HG03066 (cell line): Measurements from ENCODE around the gene GGTLC3.
A peak's percentile ranks its signal among the peaks of the same experiment; 100 is the strongest.
"Not testable (repeated sequence)": the region's sequence is repeated elsewhere in the genome, so short reads cannot be mapped to it uniquely, and the experiment has no call there.

Source experiments
- ATAC-seq: cut with Tn5 transposase; IDR thresholded peaks from one replicate; pipeline ENCODE4 v1.9.1; 2021; ENCODE audit warnings: low read depth; ENCODE audit not compliant: unreplicated experiment

Gene GGTLC3

DNA sequence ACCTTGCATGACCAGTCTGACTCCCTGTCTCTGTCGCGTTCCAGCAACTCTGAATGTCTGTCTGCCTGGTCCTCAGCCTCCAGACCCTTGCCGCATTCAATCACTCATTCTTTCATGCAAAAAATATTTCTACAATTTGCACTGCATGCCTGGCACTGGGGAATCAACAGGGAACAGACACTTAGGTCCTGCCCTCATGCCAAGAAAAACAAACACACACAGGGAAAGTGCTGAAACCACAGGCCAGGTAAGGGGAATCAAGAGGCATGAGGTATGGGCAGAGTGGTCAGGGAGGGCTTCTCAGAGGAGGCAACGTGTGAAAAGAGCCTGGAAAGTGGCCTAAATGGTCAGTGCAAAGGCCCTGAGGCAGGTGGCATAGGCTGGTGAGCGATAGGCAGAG is at the start of gene GGTLC3:
Gene GGTLC3, minus strand, starts transcription at position 101 of the 400 bp plus-strand sequence. CDS start 264 bp downstream, outside the sequence.
- ATAC-seq = not testable (repeated sequence)

DNA sequence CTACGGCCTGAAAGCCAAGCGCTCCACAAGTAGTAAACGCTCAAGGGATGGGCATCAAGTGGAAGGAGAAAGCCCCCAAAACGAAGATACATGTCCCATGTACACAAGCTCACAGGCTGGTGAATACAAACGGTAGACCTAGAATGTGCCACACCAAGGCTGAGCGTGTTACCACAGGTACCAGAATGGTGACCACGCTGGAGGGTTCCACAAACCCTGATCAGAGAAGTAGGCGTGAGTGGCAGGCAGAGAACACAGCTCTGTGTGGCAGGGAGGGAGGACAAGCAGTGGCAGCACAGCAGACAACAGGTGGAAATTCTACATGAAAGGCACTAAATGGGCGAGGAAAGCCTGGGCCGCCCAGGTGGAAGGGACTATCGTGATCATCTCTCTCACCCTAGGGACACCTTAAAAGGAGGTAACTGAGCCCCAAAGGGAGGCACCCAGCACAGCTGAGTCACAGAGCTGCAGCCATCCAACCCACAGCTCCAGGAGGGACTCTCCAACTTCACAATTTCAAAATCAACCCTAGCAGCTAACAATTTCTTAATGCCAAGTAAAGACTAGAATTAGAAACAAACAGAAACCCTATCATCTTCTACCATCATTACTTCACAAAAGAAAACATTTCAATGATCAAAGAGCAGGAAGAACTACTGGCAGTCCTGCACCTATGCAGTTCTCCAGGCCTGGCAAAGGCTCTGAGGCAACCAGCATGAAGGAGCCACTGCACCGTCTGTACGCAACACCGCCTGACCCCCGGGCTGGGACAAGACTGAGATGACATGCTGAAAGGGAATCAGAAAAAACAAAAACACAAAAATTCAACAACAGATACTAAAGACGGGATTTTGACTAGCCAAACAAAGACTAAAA is 42.4 kb upstream of the GGTLC3 start:
- not testable (repeated sequence) for ATAC-seq

DNA sequence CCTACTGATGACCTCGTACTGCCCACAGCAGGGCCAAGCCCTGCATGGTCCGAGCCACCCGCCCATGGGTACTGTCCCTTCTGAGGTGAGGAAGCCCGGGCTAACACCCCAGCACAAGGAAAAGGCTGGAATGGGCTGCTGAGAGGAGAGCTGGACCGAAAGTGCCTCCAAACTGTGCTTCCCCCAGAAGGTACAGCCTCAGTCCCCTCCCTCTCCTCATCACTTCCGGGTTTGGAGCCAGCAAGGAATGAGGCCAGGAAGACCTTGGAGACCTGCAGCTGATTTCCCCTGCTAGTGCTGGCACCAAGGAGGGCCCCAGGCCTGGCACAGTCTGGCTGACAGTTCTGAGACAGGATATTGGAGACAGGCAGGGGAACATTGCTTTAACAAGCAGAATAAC is 41.0 kb upstream of the GGTLC3 start:
- not testable (repeated sequence) for ATAC-seq

DNA sequence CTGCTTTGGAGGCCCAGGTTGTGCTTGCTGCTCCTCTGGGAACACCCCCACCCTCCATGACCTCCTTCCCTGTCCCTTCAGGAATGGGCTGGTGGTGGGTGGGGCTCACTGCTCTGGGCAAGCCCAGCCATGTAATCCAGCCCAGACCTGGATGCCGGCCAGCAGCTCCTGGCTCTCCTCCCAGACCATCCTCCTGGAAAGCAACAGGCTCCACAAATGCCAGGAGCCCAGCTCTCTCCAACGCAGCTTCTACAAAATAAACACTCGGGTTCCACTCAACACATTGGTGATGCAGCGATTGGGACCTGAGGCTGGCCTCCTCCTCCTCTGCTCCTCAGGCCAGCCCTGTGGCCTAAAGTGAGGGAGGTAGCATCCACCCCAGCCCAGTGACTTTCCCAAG is 40.6 kb upstream of the GGTLC3 start:
- ATAC-seq = not testable (repeated sequence)

DNA sequence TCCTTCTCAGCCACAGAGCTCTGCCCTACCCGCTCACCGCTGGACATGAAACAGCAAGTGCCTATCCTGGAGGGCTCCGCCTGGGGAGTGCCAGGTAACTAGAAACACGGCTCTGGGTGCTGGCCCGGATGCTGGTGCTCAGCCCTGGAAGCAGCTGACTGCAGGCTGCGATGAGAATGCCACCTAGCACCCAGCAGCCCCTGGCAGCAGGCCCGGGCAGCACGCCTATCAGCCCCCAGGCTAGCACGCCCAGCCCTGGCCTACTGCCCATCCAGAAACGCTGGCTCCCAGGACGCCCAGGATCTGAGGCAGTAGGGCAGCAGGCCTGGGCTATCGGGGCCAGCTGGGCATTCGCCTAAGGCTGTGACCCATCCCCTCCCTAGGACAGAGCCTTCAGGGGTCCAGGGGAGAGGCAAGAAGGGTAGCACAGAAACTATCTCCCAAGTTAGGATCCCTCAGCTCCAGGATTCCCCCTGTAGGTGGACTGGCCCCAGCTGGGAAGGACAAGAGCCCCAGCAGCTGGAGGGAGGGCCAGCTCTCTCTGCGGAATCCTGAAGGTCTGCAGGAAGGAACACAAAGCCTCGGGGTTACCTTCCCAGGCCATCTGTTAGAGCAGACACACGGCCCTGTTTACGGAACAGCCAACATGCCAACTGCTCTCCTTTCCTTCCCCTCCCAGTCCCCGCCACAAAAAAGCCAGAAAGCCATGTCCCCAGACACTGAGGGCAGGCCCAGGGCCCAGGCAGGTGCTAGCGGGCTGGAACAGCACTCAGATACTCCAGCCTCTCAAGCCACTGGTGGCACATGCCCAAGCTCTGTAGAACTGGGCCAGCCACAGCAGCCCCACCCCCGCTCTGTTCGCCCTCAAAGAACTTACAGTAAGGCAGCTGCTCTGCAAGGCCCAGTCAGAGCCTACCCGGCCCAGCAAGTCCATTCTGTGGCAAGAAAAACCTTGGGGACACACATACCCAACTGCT is 36.6 kb upstream of the GGTLC3 start:
- ATAC-seq = not testable (repeated sequence)

DNA sequence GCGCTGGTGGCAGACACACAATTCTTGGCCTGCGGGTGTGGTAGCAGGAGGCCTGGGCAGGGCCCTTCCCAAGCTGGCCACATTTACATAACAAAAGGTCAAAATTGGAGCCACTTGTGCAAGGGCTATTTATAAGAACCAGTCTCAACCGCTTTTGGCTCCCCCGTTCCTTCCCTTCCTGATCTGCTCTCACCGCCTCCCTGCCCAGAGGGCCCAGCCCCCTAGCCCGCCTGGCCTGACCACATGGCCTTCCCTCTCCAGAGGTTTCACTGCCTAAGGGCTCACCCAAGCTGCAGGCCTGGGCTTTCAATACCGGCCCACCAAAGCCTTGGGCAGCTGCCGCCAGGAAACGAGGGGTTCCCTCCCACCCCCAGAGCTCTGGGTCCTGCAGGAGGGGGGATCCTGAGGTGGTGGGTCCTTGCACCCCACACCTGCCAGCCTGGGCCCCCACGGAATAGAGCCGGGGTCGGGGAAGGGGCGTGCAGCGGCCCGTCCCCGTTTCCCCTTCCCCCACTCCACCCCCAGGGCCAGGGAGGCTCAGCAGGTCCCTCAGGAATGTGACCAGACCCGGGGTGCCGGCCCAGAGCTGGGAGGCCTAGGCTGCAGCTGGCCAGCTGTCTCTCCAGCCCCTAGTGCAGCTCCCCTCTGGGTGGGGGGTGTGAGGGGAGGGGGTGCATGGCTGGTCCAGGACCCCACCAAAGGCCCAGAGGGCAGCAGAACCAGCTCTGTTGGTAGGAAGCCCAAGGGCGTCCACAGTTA is 35.1 kb upstream of the GGTLC3 start:
- not testable (repeated sequence) for ATAC-seq

DNA sequence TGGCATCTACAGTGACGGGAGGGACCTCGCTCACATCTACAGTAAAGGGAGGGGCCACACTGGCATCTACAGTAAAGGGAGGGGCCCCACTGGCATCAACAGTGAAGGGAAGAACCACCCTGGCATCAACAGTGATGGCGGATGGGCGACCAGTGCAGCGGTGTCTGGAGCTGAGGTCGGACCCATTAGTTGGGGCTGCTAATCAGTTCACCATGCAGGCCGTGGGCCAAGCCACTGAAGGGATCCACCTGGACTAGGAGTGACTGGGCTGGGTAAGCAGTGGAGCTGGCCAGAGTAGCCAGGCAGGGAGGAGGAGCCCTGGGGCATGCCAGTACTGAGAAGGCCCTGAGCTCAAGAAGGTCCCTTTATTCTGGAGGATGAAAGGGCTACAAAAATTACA is 33.1 kb upstream of the GGTLC3 start:
- ATAC-seq = not testable (repeated sequence)

DNA sequence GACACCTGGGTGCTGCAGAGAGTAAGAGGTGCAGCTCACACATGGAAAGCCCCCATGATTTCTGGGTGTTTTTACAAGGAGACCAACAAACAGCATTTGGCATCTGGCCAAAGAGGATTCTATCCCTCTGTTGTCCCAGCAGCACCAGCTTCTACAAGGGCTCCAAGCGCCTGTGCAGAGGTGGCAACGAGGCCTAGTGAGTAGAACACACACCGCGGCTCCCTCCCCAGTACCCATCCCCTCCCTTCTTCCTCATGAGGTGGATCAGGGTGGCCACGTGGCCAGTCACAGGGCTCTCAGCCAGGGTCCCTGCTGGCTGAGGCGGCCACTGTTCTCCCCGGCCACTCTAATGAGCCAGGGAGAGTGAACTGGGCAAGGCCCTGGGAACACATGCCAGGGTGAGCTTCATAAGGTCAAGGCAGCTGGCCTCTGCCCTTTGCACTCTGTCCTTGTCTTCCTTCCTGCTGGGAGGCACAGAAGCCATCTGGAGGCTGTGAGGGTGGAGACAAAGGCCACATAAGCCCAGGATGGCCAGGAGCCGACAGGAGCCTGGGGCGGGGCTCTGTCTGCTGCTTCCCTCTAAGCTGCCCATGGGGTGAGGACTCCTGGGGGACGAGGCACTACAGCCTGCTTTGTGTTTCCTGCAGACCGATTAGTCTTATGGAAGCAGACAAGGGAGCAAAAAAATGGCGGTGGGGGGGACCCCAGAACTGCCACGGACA is 31.7 kb upstream of the GGTLC3 start:
- not testable (repeated sequence) for ATAC-seq

DNA sequence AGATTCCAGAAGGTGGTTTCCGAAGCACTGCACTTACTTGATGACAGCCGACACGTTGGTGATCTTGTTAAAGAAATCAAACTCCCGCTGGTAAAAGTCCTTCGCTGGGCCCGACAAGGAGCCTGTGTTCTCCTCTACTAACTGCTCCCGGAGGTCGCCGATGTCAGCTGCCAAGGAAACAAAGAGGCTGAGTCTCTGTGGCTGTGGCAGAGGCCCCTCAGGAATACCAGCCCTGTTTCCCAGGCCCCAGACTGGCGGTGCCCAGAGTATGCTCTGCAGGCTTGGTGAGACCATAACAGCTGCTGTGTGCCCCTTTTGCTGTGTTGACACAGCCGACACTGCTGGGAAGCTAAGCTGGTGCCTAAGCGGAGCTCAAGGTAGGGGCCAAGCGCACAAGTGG is 26.7 kb upstream of the GGTLC3 start:
- not testable (repeated sequence) for ATAC-seq

DNA sequence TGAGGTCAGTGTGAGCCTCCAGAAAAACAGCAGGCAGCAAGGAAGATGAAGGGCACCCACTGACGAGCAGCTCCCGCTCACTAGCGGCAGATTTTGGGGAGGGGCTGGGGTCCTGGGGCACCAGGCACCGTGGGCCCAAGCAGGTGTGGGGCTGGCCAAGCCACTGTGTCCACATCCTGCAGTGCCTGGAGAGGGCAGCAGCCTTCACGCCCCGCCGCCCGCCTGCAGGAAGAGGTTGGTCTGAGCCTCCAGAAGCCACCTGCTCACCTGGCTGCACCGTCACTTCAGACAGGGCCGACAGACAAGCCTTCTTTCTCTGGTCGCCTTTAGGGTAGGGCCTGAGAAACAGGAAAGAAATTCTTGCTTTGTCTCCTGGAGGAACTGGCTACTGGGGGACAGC is 25.4 kb upstream of the GGTLC3 start:
- not testable (repeated sequence) for ATAC-seq

DNA sequence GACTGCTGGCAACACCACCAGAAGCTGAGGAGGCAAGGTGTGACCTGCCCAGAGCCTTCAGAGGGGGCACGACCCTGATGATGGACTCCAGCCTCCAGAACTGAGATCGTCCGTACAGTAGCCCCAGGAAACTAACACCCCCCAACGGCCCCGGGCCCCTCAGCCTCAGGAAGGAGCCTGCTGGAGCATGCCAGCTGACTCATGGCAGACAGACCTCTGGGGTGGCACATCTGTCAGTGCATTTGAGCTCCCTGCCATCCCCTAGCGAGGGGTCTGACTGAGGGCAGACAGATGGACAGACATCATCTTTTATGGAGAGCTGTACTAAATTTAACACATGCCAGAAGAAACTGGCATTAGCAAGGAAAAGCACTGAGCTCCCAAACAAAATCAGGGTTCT is 22.0 kb upstream of the GGTLC3 start:
- not testable (repeated sequence) for ATAC-seq

DNA sequence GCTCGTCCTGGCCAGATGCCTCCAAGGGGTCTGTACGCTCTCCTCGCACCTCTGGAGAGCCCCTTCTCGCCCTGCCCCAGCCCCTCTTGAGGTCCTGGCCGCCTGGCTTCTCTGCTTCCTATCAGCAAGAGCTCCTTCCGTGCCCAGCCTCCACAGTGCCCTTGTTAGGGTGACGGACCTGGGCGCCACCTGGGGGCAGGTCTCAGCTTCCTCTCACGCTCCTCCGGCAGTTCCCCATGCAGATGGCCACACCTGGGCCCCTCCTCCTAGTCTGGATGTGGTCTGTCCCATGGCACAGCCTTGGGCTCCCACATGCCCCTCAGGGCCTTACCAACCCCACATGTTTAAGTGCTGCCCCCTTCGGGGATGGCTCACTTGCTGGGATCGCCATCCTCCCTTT is 16.4 kb upstream of the GGTLC3 start:
- not testable (repeated sequence) for ATAC-seq

DNA sequence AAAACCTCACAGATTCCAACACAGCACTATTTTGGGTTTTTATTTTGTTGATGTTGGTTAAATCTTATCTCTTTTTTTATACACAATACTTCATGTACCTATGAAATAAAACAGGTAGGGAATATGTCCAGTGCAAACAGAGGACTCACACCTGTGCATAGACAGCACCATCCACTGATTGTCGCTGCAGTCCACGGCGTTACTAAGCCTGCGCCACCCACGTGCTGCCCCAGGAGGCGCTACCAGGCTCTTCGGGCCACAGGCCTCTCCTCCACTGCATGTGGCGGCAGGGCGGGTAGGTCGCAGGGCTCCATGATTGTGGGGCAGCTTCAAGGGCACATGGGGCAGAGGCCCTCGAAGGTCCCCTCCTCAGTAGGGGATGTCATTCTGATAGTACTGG is 15.7 kb upstream of the GGTLC3 start:
- ATAC-seq = not testable (repeated sequence)

DNA sequence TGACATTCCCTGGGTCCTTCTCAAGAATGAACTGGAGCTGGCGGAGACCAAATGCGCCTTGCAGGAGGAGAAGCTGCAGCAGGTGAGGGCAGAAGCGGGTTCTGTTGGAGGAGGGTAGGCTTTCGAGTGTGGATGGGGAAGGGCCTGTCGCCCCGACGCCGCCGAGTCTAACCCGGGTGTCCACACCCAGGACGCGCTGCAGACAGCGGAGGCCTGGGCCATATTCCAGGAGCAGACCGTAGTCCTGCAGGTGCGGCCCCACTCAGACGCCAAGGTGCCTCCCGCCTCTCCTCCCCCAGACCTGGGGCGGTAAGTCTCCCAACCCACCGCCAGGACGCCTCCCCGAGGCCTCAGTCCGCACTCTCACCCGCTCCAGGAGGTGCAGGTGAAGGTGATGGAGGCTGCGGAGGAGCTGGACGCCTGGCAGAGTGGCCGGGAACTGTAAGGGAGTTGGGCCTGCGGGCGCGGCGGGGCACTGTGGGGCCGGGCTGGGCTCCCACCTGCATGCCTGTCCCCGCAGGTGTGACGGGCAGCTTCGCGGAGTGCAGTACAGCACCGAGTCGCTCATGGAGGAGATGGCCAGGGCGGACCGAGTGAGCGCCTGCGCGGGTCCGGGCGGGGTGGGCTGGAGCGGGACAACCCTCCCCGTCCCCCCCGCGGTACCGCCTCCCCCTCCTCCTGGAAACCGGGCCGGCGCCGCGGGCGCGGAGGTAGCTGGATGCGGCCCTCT is 11.6 kb upstream of the GGTLC3 start:
- ATAC-seq = not testable (repeated sequence)

DNA sequence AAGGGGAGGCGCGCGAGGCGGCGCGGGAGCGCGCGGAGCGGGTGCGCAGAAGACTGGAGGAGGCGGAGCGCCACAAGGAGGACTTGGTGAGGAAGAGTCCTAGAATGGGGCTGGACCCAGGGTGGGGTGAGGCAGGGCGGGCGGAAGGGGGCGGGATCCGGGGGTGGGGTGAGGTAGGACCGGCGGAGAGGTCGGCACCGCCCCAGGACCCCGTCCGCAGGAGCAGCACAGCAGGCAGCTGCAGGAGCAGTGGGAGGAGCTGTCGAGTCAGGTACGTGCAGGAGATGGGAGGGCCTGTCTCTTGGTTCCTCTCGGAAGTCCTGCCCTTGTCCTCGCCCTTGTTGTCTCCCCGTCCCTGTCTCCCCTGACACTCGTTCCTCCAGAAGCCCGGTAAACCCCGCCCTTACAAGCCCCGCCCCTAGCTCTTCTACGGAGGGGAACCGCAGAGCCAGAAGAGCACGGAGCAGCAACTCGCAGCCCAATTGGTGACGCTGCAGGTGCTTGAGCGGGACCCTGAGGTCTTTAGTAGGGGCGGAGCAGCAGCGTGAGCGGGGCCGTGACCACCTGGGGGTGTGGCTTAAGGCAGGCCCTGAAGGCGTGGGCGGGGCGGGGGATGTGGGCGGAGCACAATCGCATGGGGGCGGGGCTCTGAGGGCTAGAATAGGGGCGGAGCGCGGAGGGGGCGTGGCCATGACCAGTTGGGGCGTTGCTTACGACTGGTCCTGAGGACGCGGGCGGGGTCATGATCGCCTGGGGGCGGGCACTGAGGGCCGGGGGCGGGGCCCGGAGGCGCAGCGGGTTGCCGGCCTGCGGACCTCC is 10.8 kb upstream of the GGTLC3 start:
- ATAC-seq = peak; percentile 75

DNA sequence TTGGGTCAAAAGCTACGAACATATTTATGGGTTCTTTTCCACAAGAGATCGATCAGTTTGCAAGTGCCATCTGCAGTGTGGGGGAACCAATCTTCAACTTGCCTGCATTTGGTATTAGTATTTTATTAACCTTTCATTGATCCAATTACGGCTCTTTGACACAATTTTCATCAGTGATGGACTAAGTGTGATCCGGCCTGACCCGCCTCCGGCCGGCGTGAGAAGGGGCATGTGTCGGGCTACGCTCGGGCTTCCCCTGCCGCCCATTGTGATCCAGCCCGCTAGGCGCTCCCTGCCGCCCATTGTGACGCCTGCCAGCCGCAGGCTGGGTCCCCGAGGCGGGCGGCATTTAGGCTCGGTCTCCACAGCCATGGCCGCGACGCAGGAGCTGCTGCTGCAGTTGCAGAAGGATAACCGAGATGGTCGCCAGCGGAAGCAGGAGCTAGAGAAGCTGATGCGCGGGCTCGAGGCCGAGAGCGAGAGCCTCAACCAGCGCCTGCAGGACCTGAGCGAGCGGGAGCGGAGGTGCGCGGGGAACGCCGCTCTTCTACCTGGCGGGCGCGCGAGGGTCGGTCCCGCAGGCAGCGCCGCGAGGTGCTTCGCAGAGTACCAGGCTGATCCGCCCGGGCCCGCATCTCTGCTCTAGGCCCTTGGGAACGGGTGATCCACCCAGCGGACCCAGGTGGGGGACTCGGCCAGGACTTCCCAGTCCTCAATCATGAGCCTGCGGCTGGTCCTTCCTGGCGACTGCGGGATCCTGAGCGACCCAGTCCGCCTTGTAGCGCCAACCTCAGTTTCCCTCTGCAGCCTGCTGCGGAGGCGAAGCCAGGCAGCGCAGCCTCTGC is 10.0 kb upstream of the GGTLC3 start, which contains the start of gene TMEM191B:
Gene TMEM191B, plus strand, starts transcription at position 51 of the 845 bp plus-strand sequence. Its CDS starts 179 bp downstream, at position 230.
- peak; percentile 3 for ATAC-seq

DNA sequence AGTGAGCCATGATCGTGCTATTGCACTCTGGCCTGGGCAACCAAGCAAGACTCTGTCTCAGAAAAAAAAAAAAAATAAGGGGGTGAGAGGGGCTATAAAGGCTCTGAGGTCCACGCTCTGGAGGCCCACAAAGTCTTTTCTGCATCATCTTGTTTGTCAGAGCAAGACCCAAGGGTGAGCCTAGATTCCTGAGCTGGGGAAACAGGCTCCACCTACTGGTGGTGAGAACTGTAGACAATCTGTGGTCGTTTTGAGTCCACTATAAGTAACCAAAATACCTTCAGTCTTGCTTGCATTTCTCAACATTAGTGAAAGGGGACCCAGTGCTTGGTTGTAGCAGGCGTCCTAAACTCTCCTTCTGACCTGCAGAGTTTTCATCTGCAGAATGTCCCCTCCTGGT is 5.4 kb upstream of the GGTLC3 start:
- ATAC-seq = not testable (repeated sequence)
